CD4-positive, alpha-beta T cell treated with Interleukin-21 for 1 hour (primary cell): ENCODE results near the gene C1orf50.
"Not testable (repeated sequence)": the region's sequence is repeated elsewhere in the genome, so short reads cannot be mapped to it uniquely, and the experiment has no call there.

Experiments
- DNase-seq: peaks from one replicate; pipeline ENCODE4 v3.0.0-alpha.2; 2020

Gene C1orf50

GRCh38 chr1:42814815-42815214 lies 47.8 kb downstream of the C1orf50 start:
- DNase-seq, result not testable (repeated sequence)

GRCh38 chr1:42815941-42816584 lies 49.0 kb downstream of the C1orf50 start:
- no peak for DNase-seq

- DNase-seq, result peak; percentile 93
Observed at GRCh38 chr1:42816585-42817439, 49.8 kb downstream of the C1orf50 start, which contains the start of the genes ERMAP and SVBP. ERMAP (plus strand) TSS chr1:42817122; CDS start chr1:42830449, 13,327 bp downstream. SVBP (minus strand) TSS chr1:42817397; CDS start chr1:42816544, 853 bp downstream.

GRCh38 chr1:42817440-42817767 lies 50.4 kb downstream of the C1orf50 start:
- DNase-seq, result no peak

- no peak for DNase-seq
Observed at GRCh38 chr1:42817976-42818375, 50.9 kb downstream of the C1orf50 start.

- DNase-seq, result no peak
Observed at GRCh38 chr1:42820813-42821212, 53.8 kb downstream of the C1orf50 start.

- no peak for DNase-seq
Observed at GRCh38 chr1:42821690-42822089, 54.6 kb downstream of the C1orf50 start.

GRCh38 chr1:42822800-42823392 lies 55.8 kb downstream of the C1orf50 start:
- DNase-seq, result no peak

- no peak for DNase-seq
Observed at GRCh38 chr1:42824481-42825035, 57.5 kb downstream of the C1orf50 start.

GRCh38 chr1:42825036-42825851 lies 58.2 kb downstream of the C1orf50 start:
- DNase-seq, result no peak
